ENCODE results near the gene CSRNP3. TPM values are rescaled to one million over a fixed set of nuclear protein-coding genes. Genes with fewer than 3 reads are reported as not detected.

CSRNP3 gene
- total and polyA plus RNA-seq, 4 donors = 0.18 to 2.2 (median 2.0) TPM

DNA sequence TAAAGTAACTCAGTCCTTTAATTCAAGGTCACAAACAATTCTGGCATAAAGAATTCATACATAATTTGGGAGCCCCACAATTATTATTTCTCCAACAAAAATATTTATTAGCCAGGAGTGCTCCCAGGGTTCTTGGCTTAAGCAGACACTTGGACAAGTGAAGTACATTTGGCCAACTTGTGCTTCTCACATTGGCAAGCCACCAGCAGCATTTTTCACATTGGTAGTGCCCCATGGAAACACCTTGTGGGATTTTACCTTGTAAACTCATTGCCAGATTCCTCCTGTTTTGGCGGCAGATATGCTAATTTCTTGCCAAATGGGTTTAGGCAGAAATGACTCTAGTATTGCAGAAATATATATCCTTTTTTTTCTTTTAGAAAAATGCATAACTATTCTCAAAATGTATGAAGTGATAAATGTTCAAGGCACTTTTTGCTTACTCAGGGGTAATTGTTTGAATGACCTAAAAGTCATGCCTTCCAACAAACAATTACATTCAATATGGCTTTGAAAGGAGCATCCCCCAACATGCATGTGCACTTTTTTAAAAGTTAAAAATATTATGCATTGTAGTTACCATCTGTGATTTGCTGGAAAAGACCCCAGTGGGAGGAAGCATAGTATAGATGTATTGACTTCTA, 113.5 kb downstream of the CSRNP3 start:
- WGBS = 55% methylated on average over 1 of the region's 1 CpG
- Histone ChIP-seq H3K4me1 (ENCODE audit: control insufficient read depth in 4 of 4, insufficient read depth in 4 of 4, low read length in 3 of 4) (no peaks in the 10 kb centered on the region), H3K36me3 (ENCODE audit: control insufficient read depth in 4 of 4, insufficient read depth in 3 of 4, low read depth in 1 of 4, low read length in 3 of 4) (no peaks in the 10 kb centered on the region), H3K9me3 (ENCODE audit: control insufficient read depth in 4 of 4, low read length in 3 of 4) (no peaks in the 10 kb centered on the region), H3K27ac (ENCODE audit: low read depth in 1 of 2, low read length in 2 of 2) (no peak overlapping the region), H3K9ac (ENCODE audit: low read depth in 1 of 2, low read length in 2 of 2) (no peak overlapping the region), H3K27me3 (ENCODE audit: control insufficient read depth in 4 of 4, insufficient read depth in 4 of 4, low read length in 3 of 4) (no peaks in the 10 kb centered on the region), H3K4me3 (ENCODE audit: low read depth in 1 of 3, low read length in 3 of 3) (no peak overlapping the region)
- TF ChIP-seq, protein P1, sequence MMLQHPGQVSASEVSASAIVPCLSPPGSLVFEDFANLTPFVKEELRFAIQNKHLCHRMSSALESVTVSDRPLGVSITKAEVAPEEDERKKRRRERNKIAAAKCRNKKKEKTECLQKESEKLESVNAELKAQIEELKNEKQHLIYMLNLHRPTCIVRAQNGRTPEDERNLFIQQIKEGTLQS (IDR thresholded peaks at IDR 0.05) = no peak
- no peak for TF ChIP-seq EGR1 (IDR thresholded peaks at IDR 0.05; ENCODE audit: low read depth in 2 of 2)
- no peak for TF ChIP-seq RAD21 (IDR thresholded peaks at IDR 0.05)
- TF ChIP-seq, protein P2, sequence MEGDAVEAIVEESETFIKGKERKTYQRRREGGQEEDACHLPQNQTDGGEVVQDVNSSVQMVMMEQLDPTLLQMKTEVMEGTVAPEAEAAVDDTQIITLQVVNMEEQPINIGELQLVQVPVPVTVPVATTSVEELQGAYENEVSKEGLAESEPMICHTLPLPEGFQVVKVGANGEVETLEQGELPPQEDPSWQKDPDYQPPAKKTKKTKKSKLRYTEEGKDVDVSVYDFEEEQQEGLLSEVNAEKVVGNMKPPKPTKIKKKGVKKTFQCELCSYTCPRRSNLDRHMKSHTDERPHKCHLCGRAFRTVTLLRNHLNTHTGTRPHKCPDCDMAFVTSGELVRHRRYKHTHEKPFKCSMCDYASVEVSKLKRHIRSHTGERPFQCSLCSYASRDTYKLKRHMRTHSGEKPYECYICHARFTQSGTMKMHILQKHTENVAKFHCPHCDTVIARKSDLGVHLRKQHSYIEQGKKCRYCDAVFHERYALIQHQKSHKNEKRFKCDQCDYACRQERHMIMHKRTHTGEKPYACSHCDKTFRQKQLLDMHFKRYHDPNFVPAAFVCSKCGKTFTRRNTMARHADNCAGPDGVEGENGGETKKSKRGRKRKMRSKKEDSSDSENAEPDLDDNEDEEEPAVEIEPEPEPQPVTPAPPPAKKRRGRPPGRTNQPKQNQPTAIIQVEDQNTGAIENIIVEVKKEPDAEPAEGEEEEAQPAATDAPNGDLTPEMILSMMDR (IDR thresholded peaks at IDR 0.05; ENCODE audit: low read depth, low read length, missing input control) = no peak
- no peak for TF ChIP-seq HNF4A (conservative IDR thresholded peaks at IDR 0.05)
- TF ChIP-seq, protein P3, sequence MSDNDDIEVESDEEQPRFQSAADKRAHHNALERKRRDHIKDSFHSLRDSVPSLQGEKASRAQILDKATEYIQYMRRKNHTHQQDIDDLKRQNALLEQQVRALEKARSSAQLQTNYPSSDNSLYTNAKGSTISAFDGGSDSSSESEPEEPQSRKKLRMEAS (IDR thresholded peaks at IDR 0.05) = no peak
- DNase-seq (ENCODE audit: low spot score) = no peak

DNA sequence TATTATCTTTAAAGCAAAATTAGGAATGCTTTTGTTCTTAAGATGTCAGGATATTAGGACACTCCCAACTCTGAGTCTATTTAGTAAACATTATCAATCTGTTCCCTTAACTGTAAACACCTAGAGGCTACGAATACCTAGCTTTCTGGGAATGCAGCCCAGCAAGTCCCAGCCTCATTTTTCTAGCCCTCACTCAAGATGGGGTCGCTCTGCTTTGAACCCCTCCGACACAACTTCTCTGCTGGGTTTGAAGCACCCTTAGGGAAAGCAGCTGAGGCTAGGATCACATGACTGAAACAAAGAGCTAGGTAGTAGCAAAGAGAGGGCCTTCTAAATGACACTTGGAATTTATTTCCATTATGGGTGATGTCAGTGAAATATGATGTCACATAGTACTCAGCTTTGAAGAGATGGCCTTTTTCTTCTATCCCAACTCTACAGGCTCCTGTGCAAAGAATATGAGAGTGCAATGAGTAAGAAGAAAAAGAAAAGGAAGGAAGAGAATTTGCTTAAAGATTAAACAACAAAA, 114.7 kb downstream of the CSRNP3 start:
- H3K9ac ChIP-seq (ENCODE audit: low read depth in 1 of 2, low read length in 2 of 2) = no peak overlapping the region
- H3K36me3 ChIP-seq (ENCODE audit: control insufficient read depth in 4 of 4, insufficient read depth in 3 of 4, low read depth in 1 of 4, low read length in 3 of 4) = no peaks in the 10 kb centered on the region
- H3K9me3 ChIP-seq (ENCODE audit: control insufficient read depth in 4 of 4, low read length in 3 of 4) = no peaks in the 10 kb centered on the region
- no peak for DNase-seq (ENCODE audit: low spot score)
- 93% methylated on average over 3 of the region's 3 CpGs for WGBS
- H3K27ac ChIP-seq (ENCODE audit: low read depth in 1 of 2, low read length in 2 of 2) = no peak overlapping the region
- H3K27me3 ChIP-seq (ENCODE audit: control insufficient read depth in 4 of 4, insufficient read depth in 4 of 4, low read length in 3 of 4) = no peaks in the 10 kb centered on the region
- TF ChIP-seq, protein P3 (IDR thresholded peaks at IDR 0.05) = no peak
- no peak for TF ChIP-seq RAD21 (IDR thresholded peaks at IDR 0.05)
- TF ChIP-seq FOXA1 (IDR thresholded peaks at IDR 0.05) = no peak
- TF ChIP-seq, protein P4, sequence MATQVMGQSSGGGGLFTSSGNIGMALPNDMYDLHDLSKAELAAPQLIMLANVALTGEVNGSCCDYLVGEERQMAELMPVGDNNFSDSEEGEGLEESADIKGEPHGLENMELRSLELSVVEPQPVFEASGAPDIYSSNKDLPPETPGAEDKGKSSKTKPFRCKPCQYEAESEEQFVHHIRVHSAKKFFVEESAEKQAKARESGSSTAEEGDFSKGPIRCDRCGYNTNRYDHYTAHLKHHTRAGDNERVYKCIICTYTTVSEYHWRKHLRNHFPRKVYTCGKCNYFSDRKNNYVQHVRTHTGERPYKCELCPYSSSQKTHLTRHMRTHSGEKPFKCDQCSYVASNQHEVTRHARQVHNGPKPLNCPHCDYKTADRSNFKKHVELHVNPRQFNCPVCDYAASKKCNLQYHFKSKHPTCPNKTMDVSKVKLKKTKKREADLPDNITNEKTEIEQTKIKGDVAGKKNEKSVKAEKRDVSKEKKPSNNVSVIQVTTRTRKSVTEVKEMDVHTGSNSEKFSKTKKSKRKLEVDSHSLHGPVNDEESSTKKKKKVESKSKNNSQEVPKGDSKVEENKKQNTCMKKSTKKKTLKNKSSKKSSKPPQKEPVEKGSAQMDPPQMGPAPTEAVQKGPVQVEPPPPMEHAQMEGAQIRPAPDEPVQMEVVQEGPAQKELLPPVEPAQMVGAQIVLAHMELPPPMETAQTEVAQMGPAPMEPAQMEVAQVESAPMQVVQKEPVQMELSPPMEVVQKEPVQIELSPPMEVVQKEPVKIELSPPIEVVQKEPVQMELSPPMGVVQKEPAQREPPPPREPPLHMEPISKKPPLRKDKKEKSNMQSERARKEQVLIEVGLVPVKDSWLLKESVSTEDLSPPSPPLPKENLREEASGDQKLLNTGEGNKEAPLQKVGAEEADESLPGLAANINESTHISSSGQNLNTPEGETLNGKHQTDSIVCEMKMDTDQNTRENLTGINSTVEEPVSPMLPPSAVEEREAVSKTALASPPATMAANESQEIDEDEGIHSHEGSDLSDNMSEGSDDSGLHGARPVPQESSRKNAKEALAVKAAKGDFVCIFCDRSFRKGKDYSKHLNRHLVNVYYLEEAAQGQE (IDR thresholded peaks at IDR 0.05) = no peak
- TF ChIP-seq FOXA2 (IDR thresholded peaks at IDR 0.05) = no peak
- TF ChIP-seq, protein P2 (IDR thresholded peaks at IDR 0.05; ENCODE audit: low read depth, low read length, missing input control) = no peak
- no peak for TF ChIP-seq HNF4A (conservative IDR thresholded peaks at IDR 0.05)
- TF ChIP-seq SP1 (IDR thresholded peaks at IDR 0.05) = no peak
- TF ChIP-seq, protein P5, sequence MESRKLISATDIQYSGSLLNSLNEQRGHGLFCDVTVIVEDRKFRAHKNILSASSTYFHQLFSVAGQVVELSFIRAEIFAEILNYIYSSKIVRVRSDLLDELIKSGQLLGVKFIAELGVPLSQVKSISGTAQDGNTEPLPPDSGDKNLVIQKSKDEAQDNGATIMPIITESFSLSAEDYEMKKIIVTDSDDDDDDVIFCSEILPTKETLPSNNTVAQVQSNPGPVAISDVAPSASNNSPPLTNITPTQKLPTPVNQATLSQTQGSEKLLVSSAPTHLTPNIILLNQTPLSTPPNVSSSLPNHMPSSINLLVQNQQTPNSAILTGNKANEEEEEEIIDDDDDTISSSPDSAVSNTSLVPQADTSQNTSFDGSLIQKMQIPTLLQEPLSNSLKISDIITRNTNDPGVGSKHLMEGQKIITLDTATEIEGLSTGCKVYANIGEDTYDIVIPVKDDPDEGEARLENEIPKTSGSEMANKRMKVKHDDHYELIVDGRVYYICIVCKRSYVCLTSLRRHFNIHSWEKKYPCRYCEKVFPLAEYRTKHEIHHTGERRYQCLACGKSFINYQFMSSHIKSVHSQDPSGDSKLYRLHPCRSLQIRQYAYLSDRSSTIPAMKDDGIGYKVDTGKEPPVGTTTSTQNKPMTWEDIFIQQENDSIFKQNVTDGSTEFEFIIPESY (IDR thresholded peaks at IDR 0.05) = no peak
- H3K4me3 ChIP-seq (ENCODE audit: low read depth in 1 of 3, low read length in 3 of 3) = no peak overlapping the region
- H3K4me1 ChIP-seq (ENCODE audit: control insufficient read depth in 4 of 4, insufficient read depth in 4 of 4, low read length in 3 of 4) = no peaks in the 10 kb centered on the region

Data from liver (tissue), 9 donors.